ENCODE results near the gene ALKBH8. TPM values are rescaled to one million over a fixed set of nuclear protein-coding genes. Genes with fewer than 3 reads are reported as not detected.

The ALKBH8 gene
- total RNA-seq, 1 experiment from 2014 or later, result 11.3 TPM

Other genes starting within 250 kb of the ALKBH8 start
- 10.3 and 14.2 TPM in 2 replicates for gene CWF19L2, start 107.9 kb downstream of the ALKBH8 start, total RNA-seq (2014; rRNA removed; shearing (Covaris generic))
- gene ELMOD1, start 25.4 kb upstream of the ALKBH8 start, total RNA-seq (2014; rRNA removed; shearing (Covaris generic)), result 0.12 and 0.20 TPM in 2 replicates
- 0.68 TPM in 1 of 2 replicates, not detected in the other for gene SLN, start 146.3 kb upstream of the ALKBH8 start, total RNA-seq (2014; rRNA removed; shearing (Covaris generic))

Data from RPMI7951 (cell line).